Astrocyte (in vitro differentiated cells and primary cell): ENCODE measurements around the gene SORT1.

Experiments
- CTCF ChIP-seq: IDR thresholded peaks from 2 replicates; pipeline ENCODE4 v1.5.1; 2011; ENCODE audit warnings: low read depth, mild to moderate bottlenecking, inconsistent platforms, low read length, moderate library complexity; ENCODE audit not compliant: insufficient read depth
- EZH2 ChIP-seq: IDR thresholded peaks from 2 replicates; pipeline ENCODE4 v1.6.1; 2012; ENCODE audit warnings: mild to moderate bottlenecking, low read length, inconsistent platforms; ENCODE audit not compliant: insufficient read depth

- no peak for TF ChIP-seq CTCF
- no peak for TF ChIP-seq EZH2
These were observed 18.3 kb downstream of the SORT1 start for GRCh38 chr1:109379422-109379821.
